H1 (cell line): Measurements from ENCODE around the gene PDZD2. TPM values are rescaled to one million over a fixed set of nuclear protein-coding genes. Genes with fewer than 3 reads are reported as not detected.

Experiments
- CTCF ChIA-PET: fragments of 300-600 bp; sonication (Branson Sonifier 250); formaldehyde crosslinking; loops from one replicate; lab custom pipeline; 2021; ENCODE audit not compliant: partially characterized antibody; lab: Charles Lee
- POLR2A ChIA-PET: fragments of 300-600 bp; sonication (Branson Sonifier 250); formaldehyde crosslinking; loops from one replicate; lab custom pipeline; 2021; ENCODE audit warnings: inconsistent platforms; ENCODE audit not compliant: partially characterized antibody; lab: Charles Lee
- DNase-seq, 2 experiments: peaks; one replicate each; pipeline versions ENCODE4 v3.0.0 to v3.0.0-alpha.2; 2010 to 2022; ENCODE audit warnings: low spot score in 2 of 2, low read depth in 1 of 2, mixed read lengths in 1 of 2
- FAIRE-seq: peaks from 2 replicates; lab custom pipeline; 2011; peaks lifted over from hg19 to GRCh38; lab: Jason Lieb, UNC
- H2AFZ ChIP-seq: 2 replicates; pipeline ENCODE4 v1.8.1; 2012; ENCODE audit warnings: low read length, inconsistent platforms
- H2AK5ac ChIP-seq: 2 replicates; pipeline ENCODE4 v1.6.1; 2013; ENCODE audit warnings: low read depth, low read length
- H2BK120ac ChIP-seq: replicated peaks from 2 replicates; pipeline ENCODE3; 2013; ENCODE audit warnings: low read depth, low read length, inconsistent platforms
- H2BK12ac ChIP-seq: 2 replicates; pipeline ENCODE4 v1.6.1; 2013; ENCODE audit warnings: low read depth, low read length
- H2BK15ac ChIP-seq: 2 replicates; pipeline ENCODE4 v1.6.1; 2013; ENCODE audit warnings: low read length
- H2BK20ac ChIP-seq: 2 replicates; pipeline ENCODE4 v1.6.1; 2013; ENCODE audit warnings: low read length
- H2BK5ac ChIP-seq: 2 replicates; pipeline ENCODE4 v1.6.1; 2013; ENCODE audit warnings: low read depth, low read length
- H3K14ac ChIP-seq: 2 replicates; pipeline ENCODE4 v1.6.1; 2013; ENCODE audit warnings: inconsistent platforms; ENCODE audit not compliant: insufficient read length
- H3K18ac ChIP-seq: 2 replicates; pipeline ENCODE4 v1.6.1; 2013; ENCODE audit warnings: low read length; ENCODE audit errors: extremely low read depth
- H3K23ac ChIP-seq: 2 replicates; pipeline ENCODE4 v1.6.1; 2013; ENCODE audit warnings: inconsistent platforms; ENCODE audit not compliant: insufficient read length
- H3K23me2 ChIP-seq: 2 replicates; pipeline ENCODE4 v1.6.1; 2013; ENCODE audit warnings: low read depth, low read length
- H3K27ac ChIP-seq: 2 replicates; pipeline ENCODE4 v1.6.1; 2011; ENCODE audit warnings: low read depth, low read length, inconsistent platforms
- H3K27me3 ChIP-seq, 4 experiments: replicated peaks in 1 of 4; 1 replicate in 1 of 4; 2 replicates in 3 of 4; pipeline versions ENCODE4 v1.6.1 to v1.8.1; 2011 to 2013; ENCODE audit warnings: low read length in 3 of 4, mild to moderate bottlenecking in 3 of 4, inconsistent platforms in 2 of 4, mixed read lengths in 2 of 4, moderate library complexity in 1 of 4; ENCODE audit not compliant: control insufficient read depth in 3 of 4, insufficient read depth in 3 of 4; ENCODE audit errors: extremely low read depth in 1 of 4
- H3K36me3 ChIP-seq, 4 experiments: 2 replicates each; pipeline versions ENCODE4 v1.6.1 to v1.8.1; 2011 to 2013; ENCODE audit warnings: mild to moderate bottlenecking in 4 of 4, low read length in 3 of 4, moderate library complexity in 2 of 4, control low read depth in 1 of 4, inconsistent platforms in 1 of 4; ENCODE audit not compliant: insufficient read depth in 4 of 4, control insufficient read depth in 2 of 4
- H3K4ac ChIP-seq: replicated peaks from 2 replicates; pipeline ENCODE3; 2013; ENCODE audit warnings: low read length, low read depth, mixed read lengths, inconsistent platforms; ENCODE audit not compliant: insufficient read length
- H3K4me1 ChIP-seq, 4 experiments: replicated peaks in 1 of 4; 1 replicate in 1 of 4; 2 replicates in 3 of 4; pipeline versions ENCODE4 v1.6.1 to v1.8.1; 2011 to 2013; ENCODE audit warnings: low read length in 3 of 4, inconsistent platforms in 2 of 4, mixed read lengths in 1 of 4; ENCODE audit not compliant: insufficient read depth in 4 of 4, control insufficient read depth in 3 of 4
- H3K4me2 ChIP-seq, 2 experiments: 2 replicates each; pipeline versions ENCODE4 v1.6.1 to v1.8.1; 2011 to 2013; ENCODE audit warnings: low read depth in 2 of 2, low read length in 2 of 2, control low read depth in 1 of 2, inconsistent platforms in 1 of 2, mild to moderate bottlenecking in 1 of 2; ENCODE audit not compliant: insufficient read depth in 1 of 2
- H3K4me3 ChIP-seq, 4 experiments: fragments of 200-600, 300-600 bp in 1 of 4; sonication (generic), shearing (Covaris generic), sonication (Bioruptor Twin) in 1 of 4; 2 replicates each; pipeline versions ENCODE4 v1.5.1 to v1.8.1; 2011 to 2016; ENCODE audit warnings: low read length in 4 of 4, low read depth in 3 of 4, control low read depth in 2 of 4, inconsistent platforms in 2 of 4, mild to moderate bottlenecking in 2 of 4, mixed read lengths in 1 of 4, moderate library complexity in 1 of 4; ENCODE audit not compliant: insufficient read depth in 2 of 4; ENCODE audit errors: extremely low read depth in 1 of 4
- H3K56ac ChIP-seq: replicated peaks from 2 replicates; pipeline ENCODE3; 2013; ENCODE audit warnings: low read depth, mild to moderate bottlenecking, mixed read lengths, low read length, inconsistent platforms; ENCODE audit not compliant: insufficient read length
- H3K79me1 ChIP-seq: 2 replicates; pipeline ENCODE4 v1.6.1; 2013; ENCODE audit warnings: low read depth, low read length, control low read depth
- H3K79me2 ChIP-seq, 2 experiments: 2 replicates each; pipeline versions ENCODE4 v1.6.1 to v1.8.1; 2012 to 2013; ENCODE audit warnings: low read length in 2 of 2, mild to moderate bottlenecking in 2 of 2, inconsistent platforms in 1 of 2; ENCODE audit not compliant: insufficient read depth in 2 of 2, control insufficient read depth in 1 of 2
- H3K9ac ChIP-seq, 4 experiments: replicated peaks in 1 of 4; 1 replicate in 1 of 4; 2 replicates in 3 of 4; pipeline versions ENCODE4 v1.6.1 to v1.8.1; 2011 to 2013; ENCODE audit warnings: low read depth in 3 of 4, low read length in 3 of 4, control low read depth in 2 of 4, mild to moderate bottlenecking in 2 of 4, moderate library complexity in 2 of 4, inconsistent platforms in 1 of 4; ENCODE audit errors: extremely low read depth in 1 of 4
- H3K9me3 ChIP-seq, 2 experiments: 2 replicates each; pipeline versions ENCODE4 v1.6.1 to v1.8.1; 2012 to 2013; ENCODE audit warnings: mild to moderate bottlenecking in 2 of 2, moderate library complexity in 2 of 2, control low read depth in 1 of 2, inconsistent platforms in 1 of 2, low read depth in 1 of 2, low read length in 1 of 2, mixed read lengths in 1 of 2; ENCODE audit not compliant: insufficient read depth in 2 of 2
- H4K20me1 ChIP-seq, 2 experiments: replicated peaks in 1 of 2; 2 replicates each; pipeline versions ENCODE3 to v1.8.1; 2011 to 2013; ENCODE audit warnings: inconsistent platforms in 2 of 2, low read length in 2 of 2, mild to moderate bottlenecking in 1 of 2; ENCODE audit not compliant: insufficient read depth in 2 of 2, control insufficient read depth in 1 of 2
- H4K5ac ChIP-seq: 2 replicates; pipeline ENCODE4 v1.6.1; 2013; ENCODE audit warnings: low read length, low read depth, mixed read lengths, inconsistent platforms; ENCODE audit not compliant: insufficient read length
- H4K8ac ChIP-seq: 2 replicates; pipeline ENCODE4 v1.8.0; 2013; ENCODE audit warnings: mild to moderate bottlenecking, moderate library complexity, low read length, inconsistent platforms; ENCODE audit not compliant: insufficient read depth; ENCODE audit errors: extremely low read depth
- H4K91ac ChIP-seq: replicated peaks from 2 replicates; pipeline ENCODE3; 2013; ENCODE audit warnings: low read length, mixed read lengths, inconsistent platforms; ENCODE audit not compliant: insufficient read length
- ATF3 ChIP-seq: IDR thresholded peaks from 2 replicates; pipeline ENCODE4 v1.6.1; 2011; ENCODE audit warnings: low read depth, mild to moderate bottlenecking, low read length; ENCODE audit not compliant: insufficient read depth
- BACH1 ChIP-seq: IDR thresholded peaks from 2 replicates; pipeline ENCODE4 v1.6.1; 2012; ENCODE audit warnings: low read length, improper control_type of control experiment
- CTCF ChIP-seq, 3 experiments: IDR thresholded peaks; 1 replicate in 2 of 3; 2 replicates in 1 of 3; pipeline versions ENCODE4 v1.5.1 to v1.6.1; 2011; ENCODE audit warnings: low read length in 3 of 3, mild to moderate bottlenecking in 3 of 3, inconsistent platforms in 2 of 3, low read depth in 1 of 3, moderate library complexity in 1 of 3; ENCODE audit not compliant: insufficient read depth in 1 of 3; ENCODE audit errors: control extremely low read depth in 1 of 3
- FOSL1 ChIP-seq: IDR thresholded peaks from 2 replicates; pipeline ENCODE4 v1.6.1; 2011; ENCODE audit warnings: mild to moderate bottlenecking, low read depth, low read length, moderate library complexity; ENCODE audit not compliant: insufficient read depth
- JUND ChIP-seq: IDR thresholded peaks from 2 replicates; pipeline ENCODE4 v1.6.1; 2011; ENCODE audit warnings: mild to moderate bottlenecking, improper control_type of control experiment, low read length
- NRF1 ChIP-seq: IDR thresholded peaks from 2 replicates; pipeline ENCODE4 v1.6.1; 2011; ENCODE audit warnings: mild to moderate bottlenecking, low read depth, low read length, improper control_type of control experiment
- PHF8 ChIP-seq: fragments of 200-600 bp; sonication (generic); conservative IDR thresholded peaks from 2 replicates; pipeline ENCODE4 v1.7.1; 2012; ENCODE audit warnings: low read depth, mild to moderate bottlenecking, inconsistent platforms, low read length, moderate library complexity
- RXRA ChIP-seq: IDR thresholded peaks from 2 replicates; pipeline ENCODE4 v1.6.1; 2011; ENCODE audit warnings: low read depth, mild to moderate bottlenecking, low read length, moderate library complexity; ENCODE audit not compliant: insufficient read depth
- SIX5 ChIP-seq: IDR thresholded peaks from 2 replicates; pipeline ENCODE4 v1.6.1; 2011; ENCODE audit warnings: mild to moderate bottlenecking, low read depth, low read length
- SRF ChIP-seq: IDR thresholded peaks from 2 replicates; pipeline ENCODE4 v1.6.1; 2011; ENCODE audit warnings: mild to moderate bottlenecking, low read depth, low read length, moderate library complexity
- TAF7 ChIP-seq: optimal IDR thresholded peaks from 2 replicates; pipeline ENCODE3; 2011; ENCODE audit warnings: low read depth, mild to moderate bottlenecking, inconsistent platforms, low read length, moderate library complexity, borderline replicate concordance
- WGBS, 2 experiments: shearing (Covaris generic) in 1 of 2; methylation state at CpG; one replicate each; pipeline versions ENCODE4 v1.1.6 to v1.1.7; 2013 to 2015; ENCODE audit warnings: low lambda C conversion rate in 2 of 2, mixed read lengths in 2 of 2, inconsistent platforms in 1 of 2, low coverage in 1 of 2, missing lambda C conversion rate in 1 of 2; ENCODE audit not compliant: insufficient replicate concordance in 2 of 2, insufficient coverage in 1 of 2, insufficient read length in 1 of 2; ENCODE audit errors: extremely low coverage in 1 of 2, missing lambda C conversion rate in 1 of 2; 5-methylcytosine and 5-hydroxymethylcytosine counted together
- polyA plus RNA-seq, 7 experiments: library from polyadenylated mRNA; depleted of rRNA in 3 of 7; stranded (reverse) in 5 of 7; unstranded in 2 of 7; fragments of >200 nt in 5 of 7; fragments of 200-250 nt in 2 of 7; gene quantifications; 1 replicate in 5 of 7; 2 replicates in 1 of 7; 4 replicates in 1 of 7; pipeline versions ENCODE4 v1.2.1 to v1.2.3, GENCODE V29; 2011 to 2013; ENCODE audit warnings: missing spikeins in 2 of 7, mixed read lengths in 2 of 7
- total RNA-seq: library from RNA; stranded (reverse); fragmentation: NEBNext Ultra II Directional; extraction: Animal tissue kit (Norgen Biotek cat#: 25700); gene quantifications from 2 replicates; pipeline ENCODE4 v1.2.1, GENCODE V29; 2021

The PDZD2 gene
- total and polyA plus RNA-seq, 2 of the 8 experiments (the other 6 are each of a cell fraction or from before 2014, with no cell fraction given), result 1.2 to 6.8 TPM

- CTCF ChIA-PET, result interaction anchor here (0.6 to 1.5 kb wide), 7 partner anchors 10 to 249 kb away, joined by 3 to 4 read pairs (median 3); no protein-coding TSS in a partner anchor
- FAIRE-seq, result no peak
These were observed 241.5 kb downstream of the PDZD2 start for GRCh38 chr5:31880449-31880848.

More at GRCh38 chr5:31880449-31880848, 241.5 kb downstream of the PDZD2 start:
- DNase-seq, result no peak
- H2AK5ac ChIP-seq, result no peak overlapping the region
- no peaks in the 10 kb centered on the region for H3K79me2 ChIP-seq
- H2BK120ac ChIP-seq, result no peak overlapping the region
- 91% methylated on average over 2 of the region's 3 CpGs; no CpG with 5 or more reads in 1 of the 2 experiments for WGBS, 2 experiments
- no peaks in the 10 kb centered on the region for H3K4me1 ChIP-seq
- H3K27ac ChIP-seq, result no peak overlapping the region
- no peak overlapping the region for H2BK5ac ChIP-seq
- H3K56ac ChIP-seq, result no peak overlapping the region
- H3K79me1 ChIP-seq, result no peaks in the 10 kb centered on the region
- H3K23ac ChIP-seq, result no peak overlapping the region
- H3K23me2 ChIP-seq, result no peaks in the 10 kb centered on the region
- H2AFZ ChIP-seq, result no peak overlapping the region
- no peak overlapping the region for H3K4me3 ChIP-seq
- no peak overlapping the region for H4K91ac ChIP-seq
- POLR2A ChIA-PET, result interaction anchor here (1.1 kb wide), 1 partner anchor 25 kb away, joined by 3 read pairs; no protein-coding TSS in a partner anchor
- H3K27me3 ChIP-seq, result no peaks in the 10 kb centered on the region
- H3K36me3 ChIP-seq, result no peaks in the 10 kb centered on the region
- H3K18ac ChIP-seq, result no peak overlapping the region
- H4K8ac ChIP-seq, result no peak overlapping the region
- H2BK12ac ChIP-seq, result no peak overlapping the region
- no peak overlapping the region for H2BK15ac ChIP-seq
- no peak overlapping the region for H3K4ac ChIP-seq
- TF ChIP-seq CTCF (IDR thresholded peaks at IDR 0.05; ENCODE audit: control extremely low read depth in 1 of 3, insufficient read depth in 1 of 3, low read depth in 1 of 3, low read length in 3 of 3) (no peak), BACH1 (no peak), NRF1 (no peak), ATF3 (no peak), TAF7 (no peak), SRF (no peak), SIX5 (no peak), JUND (no peak), PHF8 (no peak), RXRA (no peak), FOSL1 (no peak)
- H2BK20ac ChIP-seq, result no peak overlapping the region
- no peaks in the 10 kb centered on the region for H3K9me3 ChIP-seq
- H3K4me2 ChIP-seq, result no peak overlapping the region
- no peak overlapping the region for H4K5ac ChIP-seq
- H3K9ac ChIP-seq, result no peak overlapping the region
- H3K14ac ChIP-seq, result no peak overlapping the region
- H4K20me1 ChIP-seq, result no peaks in the 10 kb centered on the region
